ENCODE measurements around the gene IDH3A. TPM values are rescaled to one million over a fixed set of nuclear protein-coding genes. Genes with fewer than 3 reads are reported as not detected.

Gene IDH3A
- total and polyA plus RNA-seq, 9 of the 15 experiments (the other 6 are each of a cell fraction or from before 2014, with no cell fraction given) = 37.4 to 249 (median 107) TPM

- TF ChIP-seq, protein P1, sequence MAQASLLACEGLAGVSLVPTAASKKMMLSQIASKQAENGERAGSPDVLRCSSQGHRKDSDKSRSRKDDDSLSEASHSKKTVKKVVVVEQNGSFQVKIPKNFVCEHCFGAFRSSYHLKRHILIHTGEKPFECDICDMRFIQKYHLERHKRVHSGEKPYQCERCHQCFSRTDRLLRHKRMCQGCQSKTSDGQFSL (CRISPR knock-in tag; IDR thresholded peaks at IDR 0.05) = no peak
- TF ChIP-seq, protein P1 (tag; IDR thresholded peaks at IDR 0.05) = no peak
- TF ChIP-seq, protein P2, sequence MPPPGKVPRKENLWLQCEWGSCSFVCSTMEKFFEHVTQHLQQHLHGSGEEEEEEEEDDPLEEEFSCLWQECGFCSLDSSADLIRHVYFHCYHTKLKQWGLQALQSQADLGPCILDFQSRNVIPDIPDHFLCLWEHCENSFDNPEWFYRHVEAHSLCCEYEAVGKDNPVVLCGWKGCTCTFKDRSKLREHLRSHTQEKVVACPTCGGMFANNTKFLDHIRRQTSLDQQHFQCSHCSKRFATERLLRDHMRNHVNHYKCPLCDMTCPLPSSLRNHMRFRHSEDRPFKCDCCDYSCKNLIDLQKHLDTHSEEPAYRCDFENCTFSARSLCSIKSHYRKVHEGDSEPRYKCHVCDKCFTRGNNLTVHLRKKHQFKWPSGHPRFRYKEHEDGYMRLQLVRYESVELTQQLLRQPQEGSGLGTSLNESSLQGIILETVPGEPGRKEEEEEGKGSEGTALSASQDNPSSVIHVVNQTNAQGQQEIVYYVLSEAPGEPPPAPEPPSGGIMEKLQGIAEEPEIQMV (tag; conservative IDR thresholded peaks at IDR 0.05; ENCODE audit: low read depth) = no peak
- TF ChIP-seq NKRF (IDR thresholded peaks at IDR 0.05; ENCODE audit: borderline replicate concordance) (no peak), SREBF2 (CRISPR knock-in tag; IDR thresholded peaks at IDR 0.05) (no peak), BACH1 (tag; IDR thresholded peaks at IDR 0.05) (no peak), ETS1 (conservative IDR thresholded peaks at IDR 0.05; ENCODE audit: control insufficient read depth, low read depth, low read length) (no peak; the same call in 1 of the 2 replicates), MCM5 (IDR thresholded peaks at IDR 0.05; ENCODE audit: low read depth) (no peak), ZFP36 (IDR thresholded peaks at IDR 0.05; ENCODE audit: low read depth, low read length, partially characterized antibody) (no peak), TARDBP (IDR thresholded peaks at IDR 0.05) (no peak), CBX1 (IDR thresholded peaks at IDR 0.05; ENCODE audit: low read depth) (no peak; the same call in 1 of the 2 replicates), HMG20A (CRISPR knock-in tag; conservative IDR thresholded peaks at IDR 0.05) (no peak), SOX6 (IDR thresholded peaks at IDR 0.05) (0 out of 2 replicates have a peak, but pooled peaks have one; percentile 13), TCF3 (CRISPR knock-in tag; IDR thresholded peaks at IDR 0.05) (no peak), FOXJ3 (CRISPR knock-in tag; IDR thresholded peaks at IDR 0.05) (no peak), ZNF431 (CRISPR knock-in tag; IDR thresholded peaks at IDR 0.05) (no peak), ZNF780A (CRISPR knock-in tag; IDR thresholded peaks at IDR 0.05) (no peak), BRF1 (IDR thresholded peaks at IDR 0.05; ENCODE audit: borderline replicate concordance, extremely low read depth, insufficient read length) (no peak), KLF13 (tag; IDR thresholded peaks at IDR 0.05; ENCODE audit: borderline replicate concordance, low read depth) (peak; percentile 63; the same call in 1 of the 2 replicates), CBX8 (IDR thresholded peaks at IDR 0.05; ENCODE audit: borderline replicate concordance, extremely low read depth, low read depth, low read length, poor library complexity, severe bottlenecking) (no peak), ZBTB2 (IDR thresholded peaks at IDR 0.05) (peak; percentile 41; the same call in 1 of the 2 replicates)
Measured at GRCh38 chr15:78131295-78132061, 17.7 kb upstream of the IDH3A start, which contains the start of gene CIB2 (continued).
